GM15510 (cell line): ENCODE results near the gene REXO5.

Experiments used
- POLR2A ChIP-seq: IDR thresholded peaks from 3 replicates; pipeline ENCODE4 v1.6.1; 2011; ENCODE audit warnings: borderline replicate concordance; ENCODE audit not compliant: insufficient read length; ENCODE audit errors: extremely low read depth

The REXO5 gene

GRCh38 chr16:20873331-20873730, 67.0 kb downstream of the REXO5 start:
- no peak for TF ChIP-seq POLR2A

GRCh38 chr16:20874088-20874581, 67.8 kb downstream of the REXO5 start:
- no peak for TF ChIP-seq POLR2A

GRCh38 chr16:20875355-20875650, 69.0 kb downstream of the REXO5 start:
- TF ChIP-seq POLR2A, result no peak

- no peak for TF ChIP-seq POLR2A
These were observed 72.4 kb downstream of the REXO5 start for GRCh38 chr16:20878682-20879147.

- no peak for TF ChIP-seq POLR2A
These were observed 73.1 kb downstream of the REXO5 start for GRCh38 chr16:20879175-20880040.

- no peak for TF ChIP-seq POLR2A
These were observed 74.7 kb downstream of the REXO5 start for GRCh38 chr16:20880867-20881502.

GRCh38 chr16:20881503-20881878, 75.2 kb downstream of the REXO5 start:
- TF ChIP-seq POLR2A, result no peak

GRCh38 chr16:20883554-20884239, 77.4 kb downstream of the REXO5 start:
- TF ChIP-seq POLR2A, result no peak

GRCh38 chr16:20884240-20884556, 77.9 kb downstream of the REXO5 start:
- TF ChIP-seq POLR2A, result no peak

GRCh38 chr16:20886320-20886719, 80.0 kb downstream of the REXO5 start:
- no peak for TF ChIP-seq POLR2A

GRCh38 chr16:20887207-20887606, 80.9 kb downstream of the REXO5 start:
- no peak for TF ChIP-seq POLR2A

GRCh38 chr16:20889625-20890275, 83.4 kb downstream of the REXO5 start:
- no peak for TF ChIP-seq POLR2A

- no peak for TF ChIP-seq POLR2A
These were observed 88.1 kb downstream of the REXO5 start for GRCh38 chr16:20894388-20894787.

- no peak for TF ChIP-seq POLR2A
These were observed 91.0 kb downstream of the REXO5 start for GRCh38 chr16:20897253-20897897.

- no peak for TF ChIP-seq POLR2A
These were observed 91.6 kb downstream of the REXO5 start for GRCh38 chr16:20897922-20898321.

GRCh38 chr16:20899071-20899470, 92.7 kb downstream of the REXO5 start:
- no peak for TF ChIP-seq POLR2A
